Gastrocnemius medialis (tissue), 4 donors: ENCODE results near the gene CCDC12. TPM values are rescaled to one million over a fixed set of nuclear protein-coding genes. Genes with fewer than 3 reads are reported as not detected.

ENCODE experiments used
- ATAC-seq, 2 donors: fragments of 150-250 bp; one replicate each; pipeline ENCODE4 v1.9.1; 2016
- DNase-seq, 2 donors: peaks; one replicate each; pipeline ENCODE4 v3.0.0-alpha.2; 2019
- H3K27ac ChIP-seq, 4 donors: fragments of 200-600 bp; sonication (generic); 1 replicate in 1 of 4; 2 replicates in 3 of 4; pipeline ENCODE4 v1.5.1; 2016 to 2018; ENCODE audit warnings: mild to moderate bottlenecking in 2 of 4, moderate library complexity in 1 of 4
- H3K27me3 ChIP-seq, 3 donors: fragments of 200-600 bp; sonication (generic) in 2 of 3; 1 replicate in 1 of 3; 2 replicates in 2 of 3; pipeline versions ENCODE4 v1.5.1 to v1.6.0; 2016 to 2019; ENCODE audit warnings: mild to moderate bottlenecking in 1 of 3, moderate library complexity in 1 of 3
- H3K36me3 ChIP-seq, 2 donors: fragments of 200-600 bp; sonication (generic) in 1 of 2; one replicate each; pipeline ENCODE4 v1.5.1; 2017 to 2018
- H3K4me1 ChIP-seq, 2 donors: fragments of 200-600 bp; sonication (generic) in 1 of 2; one replicate each; pipeline ENCODE4 v1.5.1; 2016 to 2017; ENCODE audit warnings: mild to moderate bottlenecking in 2 of 2
- H3K4me3 ChIP-seq, 4 donors: fragments of 200-600 bp; sonication (generic) in 3 of 4; 1 replicate in 1 of 4; 2 replicates in 3 of 4; pipeline ENCODE4 v1.5.1; 2016 to 2019; ENCODE audit warnings: mild to moderate bottlenecking in 2 of 4
- H3K9me3 ChIP-seq, 3 donors: fragments of 200-600 bp; sonication (generic) in 2 of 3; 1 replicate in 1 of 3; 2 replicates in 2 of 3; pipeline ENCODE4 v1.5.1; 2016 to 2019
- CTCF ChIP-seq, 5 experiments: fragments of 450-650 bp in 3 of 5; fragments of 200-600 bp in 2 of 5; sonication (generic) in 2 of 5; IDR thresholded peaks in 4 of 5; conservative IDR thresholded peaks in 1 of 5; 1 replicate in 4 of 5; 2 replicates in 1 of 5; pipeline ENCODE4 v1.5.1; 2016 to 2019; ENCODE audit warnings: antibody characterized with exemption in 5 of 5, mild to moderate bottlenecking in 3 of 5, moderate library complexity in 3 of 5
- POLR2A ChIP-seq, 2 donors: fragments of 450-650 bp; IDR thresholded peaks; one replicate each; pipeline ENCODE4 v1.6.1; 2017; ENCODE audit warnings: antibody characterized with exemption in 2 of 2, mild to moderate bottlenecking in 2 of 2, moderate library complexity in 2 of 2
- in situ Hi-C, 4 donors: fragments of 200-750 bp; cut with MboI; loops; one replicate each; pipeline versions ENCODE4 v1.15.0 to v1.8.0; 2017; ENCODE audit warnings: low sequenced_read_pairs in 4 of 4
- intact Hi-C: fragments of 100-400 bp; cut with DNase I; formaldehyde crosslinking; loops from one replicate; pipeline ENCODE4 v1.15.1; 2023; ENCODE audit warnings: low total_unique reads
- total RNA-seq, 4 donors: library from RNA; depleted of rRNA; stranded (reverse); fragments of >200 nt; gene quantifications; one replicate each; pipeline versions ENCODE4 v1.1.0 to v1.2.3, GENCODE V29; 2016

Gene CCDC12
- total RNA-seq, 4 donors from 2014 or later = 24.6 to 32.0 (median 29.0) TPM

- H3K9me3 ChIP-seq = no peaks in the 10 kb centered on the region
- DNase-seq = no peak
- H3K27ac ChIP-seq = no peak overlapping the region
- peaks cover 4 to 6% of the 10 kb centered on the region in 2 donors for H3K4me1 ChIP-seq
- intact Hi-C loops (no loop called here), in situ Hi-C loops (no loop called here)
- no peak for ATAC-seq
- TF ChIP-seq POLR2A (IDR thresholded peaks at IDR 0.05) = no peak
- no peaks in the 10 kb centered on the region for H3K36me3 ChIP-seq
- no peaks in the 10 kb centered on the region for H3K27me3 ChIP-seq
- no peak overlapping the region for H3K4me3 ChIP-seq
Observed at GRCh38 chr3:46901591-46902187, 74.9 kb downstream of the CCDC12 start.

GRCh38 chr3:46901061-46901460 is 75.5 kb downstream of the CCDC12 start:
- DNase-seq = no peak
- no peaks in the 10 kb centered on the region for H3K36me3 ChIP-seq
- ATAC-seq = no peak
- H3K4me3 ChIP-seq = no peak overlapping the region
- H3K9me3 ChIP-seq = no peaks in the 10 kb centered on the region
- no peak overlapping the region for H3K27ac ChIP-seq
- no peaks in the 10 kb centered on the region for H3K27me3 ChIP-seq
- peaks cover 4 to 6% of the 10 kb centered on the region in 2 donors for H3K4me1 ChIP-seq
- in situ Hi-C loops (no loop called here), intact Hi-C loops (no loop called here)
- TF ChIP-seq CTCF (IDR thresholded peaks at IDR 0.05 in 4 of 5, conservative IDR thresholded peaks at IDR 0.05 in 1 of 5) = no peak
- TF ChIP-seq POLR2A (IDR thresholded peaks at IDR 0.05) = no peak

GRCh38 chr3:46900356-46900755 is 76.2 kb downstream of the CCDC12 start:
- in situ Hi-C loops (no loop called here), intact Hi-C loops (no loop called here)
- no peak for DNase-seq
- TF ChIP-seq POLR2A (IDR thresholded peaks at IDR 0.05) (no peak), CTCF (IDR thresholded peaks at IDR 0.05 in 4 of 5, conservative IDR thresholded peaks at IDR 0.05 in 1 of 5) (no peak)
- no peaks in the 10 kb centered on the region for H3K36me3 ChIP-seq
- H3K9me3 ChIP-seq = no peaks in the 10 kb centered on the region
- ATAC-seq = no peak
- no peaks in the 10 kb centered on the region for H3K27me3 ChIP-seq
- H3K4me1 ChIP-seq = peaks cover 4 to 6% of the 10 kb centered on the region in 2 donors
- no peak overlapping the region for H3K27ac ChIP-seq
- H3K4me3 ChIP-seq = no peak overlapping the region

- Histone ChIP-seq H3K36me3 (no peaks in the 10 kb centered on the region), H3K27me3 (no peaks in the 10 kb centered on the region), H3K4me3 (no peak overlapping the region), H3K27ac (no peak overlapping the region), H3K9me3 (no peaks in the 10 kb centered on the region), H3K4me1 (peaks cover 4 to 6% of the 10 kb centered on the region in 2 donors)
- DNase-seq = no peak
- in situ Hi-C loops = no loop called here
- intact Hi-C loops = no loop called here
- TF ChIP-seq CTCF (IDR thresholded peaks at IDR 0.05 in 4 of 5, conservative IDR thresholded peaks at IDR 0.05 in 1 of 5) = no peak
- TF ChIP-seq POLR2A (IDR thresholded peaks at IDR 0.05) = no peak
- ATAC-seq = no peak
Observed at GRCh38 chr3:46900007-46900292, 76.6 kb downstream of the CCDC12 start.

- in situ Hi-C loops = loop anchor here in 2 of 4 donors (10.0 kb wide), 1 partner anchor 185 kb away; the partner anchor contains the start of gene PRSS50 (in 2 of the 2)
- Histone ChIP-seq H3K4me3 (no peak overlapping the region), H3K36me3 (no peaks in the 10 kb centered on the region), H3K27me3 (no peaks in the 10 kb centered on the region), H3K9me3 (no peaks in the 10 kb centered on the region), H3K4me1 (peaks cover 4 to 6% of the 10 kb centered on the region in 2 donors), H3K27ac (no peak overlapping the region)
- intact Hi-C loops = no loop called here
- DNase-seq (no peak), ATAC-seq (no peak)
- no peak for TF ChIP-seq CTCF (IDR thresholded peaks at IDR 0.05 in 4 of 5, conservative IDR thresholded peaks at IDR 0.05 in 1 of 5)
- no peak for TF ChIP-seq POLR2A (IDR thresholded peaks at IDR 0.05)
Observed at GRCh38 chr3:46899151-46900006, 77.2 kb downstream of the CCDC12 start.
